GM12878 (cell line): ENCODE measurements around the gene MYO7B.

ENCODE experiments used
- EZH2 ChIP-seq: IDR thresholded peaks from 2 replicates; pipeline ENCODE4 v1.6.1; 2012; ENCODE audit warnings: low read depth, mild to moderate bottlenecking, control low read depth, inconsistent platforms, low read length, borderline replicate concordance; ENCODE audit not compliant: control insufficient read depth
- FOXM1 ChIP-seq: IDR thresholded peaks from 2 replicates; pipeline ENCODE4 v1.6.1; 2012; ENCODE audit warnings: low read depth, mild to moderate bottlenecking, inconsistent platforms, low read length, moderate library complexity
- GABPA ChIP-seq: IDR thresholded peaks from 2 replicates; pipeline ENCODE4 v1.6.1; 2014; ENCODE audit warnings: antibody characterized with exemption, low read depth, mild to moderate bottlenecking, inconsistent platforms
- NR2C2 ChIP-seq: IDR thresholded peaks from 2 replicates; pipeline ENCODE4 v1.6.1; 2011; ENCODE audit warnings: borderline replicate concordance, low read depth; ENCODE audit not compliant: control insufficient read depth, insufficient read length
- POLR2A ChIP-seq: IDR thresholded peaks from 2 replicates; pipeline ENCODE4 v1.6.1; 2011; ENCODE audit warnings: low read depth, mild to moderate bottlenecking, low read length
- RAD21 ChIP-seq: IDR thresholded peaks from 2 replicates; pipeline ENCODE4 v1.6.1; 2011; ENCODE audit warnings: mild to moderate bottlenecking, low read depth, low read length, moderate library complexity; ENCODE audit not compliant: insufficient read depth
- RBBP5 ChIP-seq: fragments of 200-600 bp; sonication (generic); conservative IDR thresholded peaks from 2 replicates; pipeline ENCODE4 v1.6.1; 2016
- USF2 ChIP-seq: IDR thresholded peaks from 2 replicates; pipeline ENCODE4 v1.6.1; 2011; ENCODE audit warnings: low read depth, low read length, improper control_type of control experiment, borderline replicate concordance
- TF ChIP-seq, protein P1 (sequence below), 3 experiments: IDR thresholded peaks in 2 of 3; conservative IDR thresholded peaks in 1 of 3; 2 replicates each; pipeline ENCODE4 v1.5.1; 2011; ENCODE audit warnings: low read depth in 3 of 3, low read length in 3 of 3, mild to moderate bottlenecking in 3 of 3, control low read depth in 2 of 3, moderate library complexity in 2 of 3, inconsistent platforms in 1 of 3, mixed read lengths in 1 of 3; ENCODE audit not compliant: control insufficient read depth in 2 of 3, insufficient read depth in 1 of 3; ENCODE audit errors: extremely low read depth in 1 of 3
- TF ChIP-seq, protein P2 (sequence below): IDR thresholded peaks from 2 replicates; pipeline ENCODE4 v1.6.1; 2012; ENCODE audit warnings: low read depth, low read length, improper control_type of control experiment

DNA sequence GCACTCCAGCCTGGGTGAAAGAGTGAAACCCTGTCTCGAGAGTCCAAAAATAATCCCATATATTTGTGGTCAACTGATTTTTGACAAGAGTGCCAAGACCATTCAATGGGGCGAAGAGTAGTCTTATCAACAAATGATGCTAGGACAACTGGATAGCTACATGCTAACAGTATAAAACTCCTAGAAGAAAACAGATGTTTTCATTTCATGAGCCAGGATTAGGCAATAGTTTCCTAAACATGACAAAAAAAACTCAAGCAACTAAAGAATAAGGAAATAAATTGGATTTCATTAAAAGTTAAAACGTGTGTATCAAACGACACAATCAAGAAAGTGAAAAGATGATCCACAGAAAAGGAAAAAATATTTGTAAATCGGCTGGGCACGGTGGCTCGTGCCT is 133.6 kb downstream of the MYO7B start:
- TF ChIP-seq FOXM1 (no peak), USF2 (no peak), GABPA (no peak), NR2C2 (no peak), RAD21 (no peak), POLR2A (no peak), RBBP5 (no peak), EZH2 (no peak)
- TF ChIP-seq, protein P1, sequence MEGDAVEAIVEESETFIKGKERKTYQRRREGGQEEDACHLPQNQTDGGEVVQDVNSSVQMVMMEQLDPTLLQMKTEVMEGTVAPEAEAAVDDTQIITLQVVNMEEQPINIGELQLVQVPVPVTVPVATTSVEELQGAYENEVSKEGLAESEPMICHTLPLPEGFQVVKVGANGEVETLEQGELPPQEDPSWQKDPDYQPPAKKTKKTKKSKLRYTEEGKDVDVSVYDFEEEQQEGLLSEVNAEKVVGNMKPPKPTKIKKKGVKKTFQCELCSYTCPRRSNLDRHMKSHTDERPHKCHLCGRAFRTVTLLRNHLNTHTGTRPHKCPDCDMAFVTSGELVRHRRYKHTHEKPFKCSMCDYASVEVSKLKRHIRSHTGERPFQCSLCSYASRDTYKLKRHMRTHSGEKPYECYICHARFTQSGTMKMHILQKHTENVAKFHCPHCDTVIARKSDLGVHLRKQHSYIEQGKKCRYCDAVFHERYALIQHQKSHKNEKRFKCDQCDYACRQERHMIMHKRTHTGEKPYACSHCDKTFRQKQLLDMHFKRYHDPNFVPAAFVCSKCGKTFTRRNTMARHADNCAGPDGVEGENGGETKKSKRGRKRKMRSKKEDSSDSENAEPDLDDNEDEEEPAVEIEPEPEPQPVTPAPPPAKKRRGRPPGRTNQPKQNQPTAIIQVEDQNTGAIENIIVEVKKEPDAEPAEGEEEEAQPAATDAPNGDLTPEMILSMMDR (IDR thresholded peaks at IDR 0.05 in 2 of 3, conservative IDR thresholded peaks at IDR 0.05 in 1 of 3; ENCODE audit: control insufficient read depth in 2 of 3, extremely low read depth in 1 of 3, insufficient read depth in 1 of 3, low read depth in 3 of 3, low read length in 3 of 3), result no peak
- TF ChIP-seq, protein P2, sequence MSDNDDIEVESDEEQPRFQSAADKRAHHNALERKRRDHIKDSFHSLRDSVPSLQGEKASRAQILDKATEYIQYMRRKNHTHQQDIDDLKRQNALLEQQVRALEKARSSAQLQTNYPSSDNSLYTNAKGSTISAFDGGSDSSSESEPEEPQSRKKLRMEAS, result no peak
